ENCODE data around the gene SERPINA12. TPM values are rescaled to one million over a fixed set of nuclear protein-coding genes. Genes with fewer than 3 reads are reported as not detected.

Gene SERPINA12
- total and polyA plus RNA-seq, 10 of the 15 experiments (the other 5 are each of a cell fraction or from before 2014, with no cell fraction given): not detected

- 75% methylated on average over 2 of the region's 2 CpGs for WGBS (ENCODE audit: insufficient coverage, insufficient replicate concordance, low lambda C conversion rate, missing lambda C conversion rate)
- intact Hi-C loops (cut with micrococcal nuclease; ENCODE audit: unreplicated experiment) (no loop called here), in situ Hi-C loops (cut with MboI) (no loop called here)
- no peak for DNase-seq (ENCODE audit: low read depth, low spot score)
- Histone ChIP-seq H3K4me1 (ENCODE audit: control insufficient read depth, insufficient read depth, low read length) (no peaks in the 10 kb centered on the region), H3K79me2 (ENCODE audit: control insufficient read depth, insufficient read depth, low read length) (no peaks in the 10 kb centered on the region), H3K4me2 (ENCODE audit: control insufficient read depth, insufficient read depth) (no peak overlapping the region), H3K27ac (ENCODE audit: control insufficient read depth, insufficient read depth) (no peak overlapping the region), H3K27me3 (replicated peaks in 1 of 2; ENCODE audit: control insufficient read depth in 2 of 2, insufficient read depth in 2 of 2, low read length in 1 of 2) (peaks cover 1 to 3% of the 10 kb centered on the region in 2 experiments; a peak in 1 of 4 replicates), H4K20me1 (ENCODE audit: control insufficient read depth, insufficient read depth) (no peaks in the 10 kb centered on the region), H3K36me3 (ENCODE audit: control insufficient read depth in 2 of 2, insufficient read depth in 2 of 2, low read length in 1 of 2) (no peaks in the 10 kb centered on the region), H3K9me3 (replicated peaks; ENCODE audit: control insufficient read depth, insufficient read depth, low read length) (no peaks in the 10 kb centered on the region; the same call in 2 of the 3 replicates), H2AFZ (ENCODE audit: control insufficient read depth, low read depth, low read length) (no peak overlapping the region), H3K9ac (ENCODE audit: control insufficient read depth, insufficient read depth, low read length) (no peak overlapping the region), H3K4me3 (no peak overlapping the region)
- SMC1A ChIA-PET (ENCODE audit: uncharacterized antibody, unreplicated experiment): no interaction called here
- no TSS peak for BruUV-seq (replicated peaks)
- no peak for ATAC-seq
- POLR2A ChIA-PET: no interaction called here
- no peak for FAIRE-seq
- CTCF ChIA-PET: no interaction called here
- RAD21 ChIA-PET (ENCODE audit: unreplicated experiment): no interaction called here
- TF ChIP-seq SMAD1 (IDR thresholded peaks at IDR 0.05; ENCODE audit: low read depth, partially characterized antibody): no peak
- no peak for TF ChIP-seq NR2C1 (IDR thresholded peaks at IDR 0.05)
- TF ChIP-seq, protein P1, sequence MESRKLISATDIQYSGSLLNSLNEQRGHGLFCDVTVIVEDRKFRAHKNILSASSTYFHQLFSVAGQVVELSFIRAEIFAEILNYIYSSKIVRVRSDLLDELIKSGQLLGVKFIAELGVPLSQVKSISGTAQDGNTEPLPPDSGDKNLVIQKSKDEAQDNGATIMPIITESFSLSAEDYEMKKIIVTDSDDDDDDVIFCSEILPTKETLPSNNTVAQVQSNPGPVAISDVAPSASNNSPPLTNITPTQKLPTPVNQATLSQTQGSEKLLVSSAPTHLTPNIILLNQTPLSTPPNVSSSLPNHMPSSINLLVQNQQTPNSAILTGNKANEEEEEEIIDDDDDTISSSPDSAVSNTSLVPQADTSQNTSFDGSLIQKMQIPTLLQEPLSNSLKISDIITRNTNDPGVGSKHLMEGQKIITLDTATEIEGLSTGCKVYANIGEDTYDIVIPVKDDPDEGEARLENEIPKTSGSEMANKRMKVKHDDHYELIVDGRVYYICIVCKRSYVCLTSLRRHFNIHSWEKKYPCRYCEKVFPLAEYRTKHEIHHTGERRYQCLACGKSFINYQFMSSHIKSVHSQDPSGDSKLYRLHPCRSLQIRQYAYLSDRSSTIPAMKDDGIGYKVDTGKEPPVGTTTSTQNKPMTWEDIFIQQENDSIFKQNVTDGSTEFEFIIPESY (IDR thresholded peaks at IDR 0.05): no peak
- TF ChIP-seq RAD51 (IDR thresholded peaks at IDR 0.05): no peak
- TF ChIP-seq, protein P2, sequence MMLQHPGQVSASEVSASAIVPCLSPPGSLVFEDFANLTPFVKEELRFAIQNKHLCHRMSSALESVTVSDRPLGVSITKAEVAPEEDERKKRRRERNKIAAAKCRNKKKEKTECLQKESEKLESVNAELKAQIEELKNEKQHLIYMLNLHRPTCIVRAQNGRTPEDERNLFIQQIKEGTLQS (IDR thresholded peaks at IDR 0.05; ENCODE audit: borderline replicate concordance, extremely low read depth, low read depth, low read length): no peak
- TF ChIP-seq RELA (IDR thresholded peaks at IDR 0.05; ENCODE audit: borderline replicate concordance, partially characterized antibody): no peak
- TF ChIP-seq SMC3 (IDR thresholded peaks at IDR 0.05; ENCODE audit: borderline replicate concordance, low read length): no peak
- no peak for TF ChIP-seq BMI1 (IDR thresholded peaks at IDR 0.05; ENCODE audit: borderline replicate concordance)
- no peak for TF ChIP-seq STAT1 (conservative IDR thresholded peaks at IDR 0.05)
- no peak for TF ChIP-seq ZBTB11 (CRISPR knock-in tag; IDR thresholded peaks at IDR 0.05)
- no peak for TF ChIP-seq PKNOX1 (IDR thresholded peaks at IDR 0.05)
- no peak for TF ChIP-seq NFYA (IDR thresholded peaks at IDR 0.05; ENCODE audit: borderline replicate concordance, low read depth, low read length)
- TF ChIP-seq RCOR1 (conservative IDR thresholded peaks at IDR 0.05; ENCODE audit: low read depth, low read length): no peak
- no peak for TF ChIP-seq MYB (IDR thresholded peaks at IDR 0.05; ENCODE audit: borderline replicate concordance, low read depth, low read length)
- no peak for TF ChIP-seq ZNF217 (IDR thresholded peaks at IDR 0.05)
- TF ChIP-seq, protein P3, sequence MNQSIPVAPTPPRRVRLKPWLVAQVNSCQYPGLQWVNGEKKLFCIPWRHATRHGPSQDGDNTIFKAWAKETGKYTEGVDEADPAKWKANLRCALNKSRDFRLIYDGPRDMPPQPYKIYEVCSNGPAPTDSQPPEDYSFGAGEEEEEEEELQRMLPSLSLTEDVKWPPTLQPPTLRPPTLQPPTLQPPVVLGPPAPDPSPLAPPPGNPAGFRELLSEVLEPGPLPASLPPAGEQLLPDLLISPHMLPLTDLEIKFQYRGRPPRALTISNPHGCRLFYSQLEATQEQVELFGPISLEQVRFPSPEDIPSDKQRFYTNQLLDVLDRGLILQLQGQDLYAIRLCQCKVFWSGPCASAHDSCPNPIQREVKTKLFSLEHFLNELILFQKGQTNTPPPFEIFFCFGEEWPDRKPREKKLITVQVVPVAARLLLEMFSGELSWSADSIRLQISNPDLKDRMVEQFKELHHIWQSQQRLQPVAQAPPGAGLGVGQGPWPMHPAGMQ (IDR thresholded peaks at IDR 0.05; ENCODE audit: borderline replicate concordance): no peak
- no peak for TF ChIP-seq BHLHE40 (IDR thresholded peaks at IDR 0.05; ENCODE audit: borderline replicate concordance in 1 of 2, low read depth in 2 of 2, low read length in 1 of 2)
- TF ChIP-seq YY1 (IDR thresholded peaks at IDR 0.05; ENCODE audit: low read depth, low read length): no peak
These were observed 38.2 kb downstream of the SERPINA12 start for GRCh38 chr14:94471045-94471444.

Data from GM12878 (cell line).